SK-N-MC (cell line): ENCODE measurements around the gene FBLL1.

Source experiments
- EZH2 ChIP-seq: fragments of 200-600 bp; sonication (generic); IDR thresholded peaks from one replicate; pipeline ENCODE4 v1.6.1; 2017; ENCODE audit warnings: antibody characterized with exemption
- POLR2AphosphoS5 ChIP-seq: IDR thresholded peaks from 2 replicates; pipeline ENCODE4 v1.6.1; 2012; ENCODE audit warnings: mild to moderate bottlenecking, low read depth, low read length, borderline replicate concordance

DNA sequence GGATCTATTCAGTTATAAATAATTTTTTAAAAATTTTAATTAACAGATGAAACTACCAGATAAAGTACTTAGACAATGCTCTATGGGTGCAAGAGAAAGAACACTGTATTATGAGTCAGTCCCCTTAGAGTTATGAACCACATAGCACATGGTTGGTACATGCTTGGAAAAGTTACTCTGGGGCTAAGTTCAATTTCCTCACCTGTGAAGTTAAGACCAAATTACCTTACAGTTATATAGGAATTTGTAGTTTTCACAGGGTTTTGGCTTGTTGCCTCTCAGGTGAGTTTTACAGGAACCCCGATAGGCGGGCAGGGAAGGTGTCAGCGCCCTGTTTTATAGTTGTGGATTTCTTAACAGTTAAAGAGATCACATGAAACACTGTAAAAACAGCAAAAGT, 48.9 kb downstream of the FBLL1 start:
- TF ChIP-seq POLR2AphosphoS5: no peak
- TF ChIP-seq EZH2: no peak
